ENCODE results near the gene MYO5A. TPM values are rescaled to one million over a fixed set of nuclear protein-coding genes. Genes with fewer than 3 reads are reported as not detected.

Gene MYO5A
- total and polyA plus RNA-seq, 2 donors (not counting 3 experiments of a cell fraction or from before 2014, with no cell fraction given): 31.9 to 91.9 TPM

DNA sequence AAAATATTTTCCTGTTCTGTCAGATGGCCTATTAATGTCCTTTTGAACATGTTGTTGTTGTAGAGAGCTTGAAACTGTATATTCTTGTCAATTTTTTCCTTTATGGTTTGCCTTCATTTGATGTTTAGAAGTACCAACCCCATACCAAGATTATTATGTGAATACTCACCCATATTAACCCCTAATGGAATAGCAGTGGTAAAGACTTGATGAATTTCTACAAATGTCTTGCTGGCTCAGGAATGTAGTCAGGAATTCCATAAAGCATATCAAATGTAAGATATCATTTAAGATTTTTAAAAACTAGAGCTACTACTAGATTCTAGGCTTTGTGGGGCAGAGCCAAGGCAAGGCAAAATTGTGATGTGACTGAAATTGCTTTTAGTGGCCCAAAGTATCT, 30.0 kb downstream of the MYO5A start:
- dilution Hi-C loops (cut with MboI; ENCODE audit: extremely low pct_ligation_motif_present, low sequenced_read_pairs) (no loop called here), intact Hi-C loops (cut with micrococcal nuclease) (loop anchor here (2.0 to 10.0 kb wide), 3 partner anchors 18 to 244 kb away; no protein-coding TSS in a partner anchor)
- peaks cover 2% of the 10 kb centered on the region for H3K9me1 ChIP-seq (replicated peaks; ENCODE audit: control insufficient read depth, extremely low read depth, insufficient read depth, low read length)
- H3K4me2 ChIP-seq (ENCODE audit: insufficient read depth, low read length): no peak overlapping the region
- H3K79me2 ChIP-seq (ENCODE audit: control insufficient read depth, insufficient read depth, low read length): peaks cover 75% of the 10 kb centered on the region
- H3K4me3 ChIP-seq (replicated peaks in 1 of 3; ENCODE audit: insufficient read depth in 1 of 3, low read depth in 1 of 3, low read length in 3 of 3): no peak overlapping the region
- H3K36me3 ChIP-seq (ENCODE audit: control insufficient read depth in 2 of 2, extremely low read depth in 1 of 2, insufficient read depth in 2 of 2, low read length in 2 of 2): no peaks in the 10 kb centered on the region
- no peaks in the 10 kb centered on the region for H3K27me3 ChIP-seq (ENCODE audit: control insufficient read depth in 2 of 2, insufficient read depth in 2 of 2, low read length in 2 of 2)
- POLR2A ChIA-PET: interaction anchor here (0.6 kb wide), 1 partner anchor 131 kb away, joined by 3 read pairs; no protein-coding TSS in a partner anchor
- TF ChIP-seq, protein P1, sequence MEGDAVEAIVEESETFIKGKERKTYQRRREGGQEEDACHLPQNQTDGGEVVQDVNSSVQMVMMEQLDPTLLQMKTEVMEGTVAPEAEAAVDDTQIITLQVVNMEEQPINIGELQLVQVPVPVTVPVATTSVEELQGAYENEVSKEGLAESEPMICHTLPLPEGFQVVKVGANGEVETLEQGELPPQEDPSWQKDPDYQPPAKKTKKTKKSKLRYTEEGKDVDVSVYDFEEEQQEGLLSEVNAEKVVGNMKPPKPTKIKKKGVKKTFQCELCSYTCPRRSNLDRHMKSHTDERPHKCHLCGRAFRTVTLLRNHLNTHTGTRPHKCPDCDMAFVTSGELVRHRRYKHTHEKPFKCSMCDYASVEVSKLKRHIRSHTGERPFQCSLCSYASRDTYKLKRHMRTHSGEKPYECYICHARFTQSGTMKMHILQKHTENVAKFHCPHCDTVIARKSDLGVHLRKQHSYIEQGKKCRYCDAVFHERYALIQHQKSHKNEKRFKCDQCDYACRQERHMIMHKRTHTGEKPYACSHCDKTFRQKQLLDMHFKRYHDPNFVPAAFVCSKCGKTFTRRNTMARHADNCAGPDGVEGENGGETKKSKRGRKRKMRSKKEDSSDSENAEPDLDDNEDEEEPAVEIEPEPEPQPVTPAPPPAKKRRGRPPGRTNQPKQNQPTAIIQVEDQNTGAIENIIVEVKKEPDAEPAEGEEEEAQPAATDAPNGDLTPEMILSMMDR (IDR thresholded peaks at IDR 0.05; ENCODE audit: extremely low read depth in 1 of 2, insufficient read depth in 1 of 2, low read depth in 1 of 2, low read length in 2 of 2): no peak
- TF ChIP-seq POLR2A (IDR thresholded peaks at IDR 0.05; ENCODE audit: low read depth, low read length) (no peak), EZH2 (IDR thresholded peaks at IDR 0.05; ENCODE audit: borderline replicate concordance, low read depth, low read length, severe bottlenecking) (no peak), FOS (IDR thresholded peaks at IDR 0.05; ENCODE audit: borderline replicate concordance, insufficient read depth, low read length) (no peak)
- BruUV-seq (replicated peaks): no TSS peak
- CTCF ChIA-PET: interaction anchor here (1.0 to 1.4 kb wide), 4 partner anchors 8 to 15 kb away, joined by 3 to 4 read pairs (median 4); no protein-coding TSS in a partner anchor
- no peaks in the 10 kb centered on the region for H3K9me3 ChIP-seq (replicated peaks; ENCODE audit: control insufficient read depth, insufficient read depth, low read length)
- no peaks in the 10 kb centered on the region for H4K20me1 ChIP-seq (replicated peaks; ENCODE audit: control insufficient read depth, extremely low read depth, insufficient read depth, low read length)
- no peak overlapping the region for H3K27ac ChIP-seq (ENCODE audit: insufficient read depth, low read depth, low read length)
- DNase-seq (ENCODE audit: low read depth, low spot score) (no peak), FAIRE-seq (no peak)
- H3K4me1 ChIP-seq (ENCODE audit: control insufficient read depth, extremely low read depth, insufficient read depth, low read length): peaks cover 41% of the 10 kb centered on the region
- no peak overlapping the region for H3K9ac ChIP-seq (replicated peaks; ENCODE audit: extremely low read depth, insufficient read depth, low read length)
- H2AFZ ChIP-seq (ENCODE audit: low read depth, low read length): no peak overlapping the region

DNA sequence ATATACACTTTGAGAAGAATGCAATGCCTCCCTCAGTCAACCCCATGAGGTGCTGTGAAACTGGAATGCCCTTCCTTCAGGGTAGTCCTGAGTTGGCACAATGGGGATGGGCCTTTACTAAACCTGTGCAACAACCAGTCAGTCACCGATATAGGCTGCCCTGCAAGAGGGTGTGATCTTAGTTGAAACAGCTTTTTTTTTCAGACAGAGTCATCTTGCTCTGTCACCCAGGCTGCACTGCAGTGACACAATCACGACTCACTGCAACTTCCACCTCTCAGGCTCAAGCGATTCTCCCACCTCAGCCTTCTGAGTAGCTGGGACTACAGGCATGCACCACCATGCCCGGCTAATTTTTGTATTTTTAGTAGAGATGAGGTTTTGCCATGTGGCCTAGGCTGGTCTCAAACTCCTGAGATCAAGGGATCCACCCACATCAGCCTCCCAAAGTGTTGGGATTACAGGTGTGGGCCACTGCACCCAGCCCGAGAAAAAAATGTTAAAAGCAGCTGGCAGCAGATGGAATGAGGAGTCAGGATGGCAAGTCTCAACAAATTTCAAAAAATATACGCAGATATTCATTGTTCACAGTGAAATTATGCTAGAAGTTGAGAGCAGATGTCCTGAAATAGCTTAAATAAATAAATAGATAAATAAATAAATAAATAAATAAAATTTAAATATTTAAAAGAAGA, 31.8 kb downstream of the MYO5A start:
- peaks cover 74% of the 10 kb centered on the region for H3K79me2 ChIP-seq (ENCODE audit: control insufficient read depth, insufficient read depth, low read length)
- H3K27ac ChIP-seq (ENCODE audit: insufficient read depth, low read depth, low read length): peak overlapping the region; percentile 27

More for the DNA sequence above, 31.8 kb downstream of the MYO5A start:
- CTCF ChIA-PET: interaction anchor here (0.6 kb wide), 2 partner anchors 9 to 141 kb away, joined by 3 read pairs; no protein-coding TSS in a partner anchor
- DNase-seq (ENCODE audit: low read depth, low spot score): peak; percentile 62
- no peak overlapping the region for H3K9ac ChIP-seq (replicated peaks; ENCODE audit: extremely low read depth, insufficient read depth, low read length)
- H4K20me1 ChIP-seq (replicated peaks; ENCODE audit: control insufficient read depth, extremely low read depth, insufficient read depth, low read length): no peaks in the 10 kb centered on the region
- BruUV-seq (replicated peaks): no TSS peak
- no peak overlapping the region for H3K4me3 ChIP-seq (replicated peaks in 1 of 3; ENCODE audit: insufficient read depth in 1 of 3, low read depth in 1 of 3, low read length in 3 of 3)
- POLR2A ChIA-PET: no interaction called here
- dilution Hi-C loops (cut with MboI; ENCODE audit: extremely low pct_ligation_motif_present, low sequenced_read_pairs) (no loop called here), intact Hi-C loops (cut with micrococcal nuclease) (loop anchor here (1.0 to 10.0 kb wide), 4 partner anchors 12 to 242 kb away; no protein-coding TSS in a partner anchor)
- no peak overlapping the region for H3K4me2 ChIP-seq (ENCODE audit: insufficient read depth, low read length)
- peaks cover 59% of the 10 kb centered on the region for H3K4me1 ChIP-seq (ENCODE audit: control insufficient read depth, extremely low read depth, insufficient read depth, low read length)
- peak; percentile 70 for FAIRE-seq
- no peaks in the 10 kb centered on the region for H3K27me3 ChIP-seq (ENCODE audit: control insufficient read depth in 2 of 2, insufficient read depth in 2 of 2, low read length in 2 of 2)
- no peaks in the 10 kb centered on the region for H3K36me3 ChIP-seq (ENCODE audit: control insufficient read depth in 2 of 2, extremely low read depth in 1 of 2, insufficient read depth in 2 of 2, low read length in 2 of 2)
- H3K9me1 ChIP-seq (replicated peaks; ENCODE audit: control insufficient read depth, extremely low read depth, insufficient read depth, low read length): no peaks in the 10 kb centered on the region
- TF ChIP-seq POLR2A (IDR thresholded peaks at IDR 0.05; ENCODE audit: low read depth, low read length): no peak
- TF ChIP-seq FOS (IDR thresholded peaks at IDR 0.05; ENCODE audit: borderline replicate concordance, insufficient read depth, low read length): peak; percentile 76
- TF ChIP-seq POLR2AphosphoS5 (IDR thresholded peaks at IDR 0.05; ENCODE audit: insufficient read depth, low read depth, low read length): no peak
- no peak for TF ChIP-seq EZH2 (IDR thresholded peaks at IDR 0.05; ENCODE audit: borderline replicate concordance, low read depth, low read length, severe bottlenecking)
- no peak overlapping the region for H2AFZ ChIP-seq (ENCODE audit: low read depth, low read length)
- H3K9me3 ChIP-seq (replicated peaks; ENCODE audit: control insufficient read depth, insufficient read depth, low read length): no peaks in the 10 kb centered on the region

Data from endothelial cell of umbilical vein (primary cell).